NCI-H524 (cell line): ENCODE results near the gene MYO5C.

Experiments used
- DNase-seq, 2 experiments: peaks; one replicate each; lab custom pipeline; 2025; lab: John Stamatoyannopoulos, UW

The MYO5C gene

DNA sequence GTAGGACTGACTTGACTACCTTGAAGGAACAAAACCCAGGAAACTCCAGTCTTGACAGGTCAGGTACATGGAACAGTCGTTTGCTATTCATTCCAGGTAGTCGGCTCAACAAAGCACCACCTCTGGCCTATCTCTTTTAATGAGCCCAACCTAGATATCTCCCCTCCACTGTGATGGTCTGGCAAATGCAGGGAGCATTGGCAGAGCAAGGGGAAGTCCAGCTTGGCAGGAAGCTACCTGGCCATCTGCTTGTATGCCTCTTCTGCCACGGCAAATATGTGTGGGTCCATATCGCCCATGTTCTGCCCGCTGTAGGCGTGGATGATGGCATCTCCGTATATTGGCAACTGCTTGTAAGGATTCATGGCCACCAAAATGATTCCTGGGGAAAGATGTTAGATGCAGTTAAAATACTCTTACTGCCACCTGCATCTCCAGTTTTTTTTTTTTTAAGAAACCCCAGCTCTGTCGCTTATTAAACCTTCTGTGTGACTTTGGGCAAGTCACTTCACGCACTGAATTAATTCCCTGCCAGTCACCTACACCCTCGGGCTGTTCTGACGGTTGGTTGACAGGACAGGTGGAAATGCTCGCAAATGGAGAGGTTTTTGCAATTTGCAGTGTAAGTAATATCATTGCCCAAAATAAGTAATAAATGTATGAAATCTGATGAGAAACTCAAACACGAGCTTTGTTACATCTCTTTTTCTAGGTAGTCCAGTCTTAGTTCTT, 16.8 kb downstream of the MYO5C start:
- no peak for DNase-seq

- DNase-seq = no peak
Observed at GRCh38 chr15:52278135-52278534, 17.5 kb downstream of the MYO5C start.

GRCh38 chr15:52277575-52277974, 18.0 kb downstream of the MYO5C start:
- no peak for DNase-seq

GRCh38 chr15:52276256-52276770, 19.3 kb downstream of the MYO5C start:
- DNase-seq = no peak

DNA sequence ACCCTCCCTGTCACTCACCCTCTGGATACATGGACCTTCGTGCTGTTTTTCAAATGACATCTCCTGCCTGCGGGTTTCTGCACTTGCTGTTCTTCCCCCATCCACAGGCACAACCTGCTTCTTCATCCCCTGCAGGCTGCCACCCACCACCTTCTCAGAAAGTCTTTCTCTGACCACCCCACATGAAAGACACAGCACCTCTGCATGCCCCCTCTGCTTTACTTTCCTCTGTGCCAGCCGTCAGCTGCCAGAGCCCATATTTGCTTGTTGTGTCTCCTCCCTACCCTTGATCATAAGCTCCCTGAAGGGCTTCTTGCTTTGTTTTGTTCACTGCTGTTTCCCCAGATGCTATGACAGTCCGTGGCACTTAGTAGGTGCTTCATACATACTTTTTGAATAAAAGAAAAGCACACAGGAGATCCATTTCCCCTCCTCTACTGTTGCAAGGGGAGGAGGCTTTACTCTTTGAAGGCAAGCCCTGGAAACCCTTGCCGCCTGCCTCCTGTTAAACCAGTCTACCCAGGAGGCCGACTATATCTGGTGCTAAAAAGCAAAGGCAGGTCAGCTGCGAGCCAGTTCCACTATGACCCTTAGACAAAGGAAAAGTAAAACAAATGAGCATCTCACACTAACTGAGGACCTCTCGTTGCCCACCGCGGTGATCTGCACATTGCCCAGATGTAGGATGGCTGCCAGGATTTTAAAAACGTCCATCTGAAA, 31.9 kb downstream of the MYO5C start:
- DNase-seq = no peak

DNA sequence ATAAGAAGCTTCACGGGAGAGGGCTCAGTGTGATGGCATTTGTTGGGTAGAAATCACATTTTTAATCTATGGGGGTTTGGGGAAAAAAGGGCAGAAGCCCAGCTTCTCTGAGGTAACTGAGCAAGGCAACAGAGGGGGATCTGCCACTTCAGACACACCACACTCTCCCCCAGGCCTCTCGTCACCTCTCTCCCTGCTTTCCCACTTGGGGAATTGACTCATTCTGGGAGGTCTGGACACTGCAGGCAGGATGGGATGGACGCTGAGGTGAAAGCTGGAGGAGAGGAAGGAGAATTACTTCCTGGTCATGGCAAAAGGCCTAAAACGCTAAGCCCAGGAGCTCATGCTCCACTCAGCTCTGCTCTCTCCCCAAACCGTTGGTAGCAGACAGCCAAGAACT, 33.2 kb downstream of the MYO5C start:
- no peak for DNase-seq

DNA sequence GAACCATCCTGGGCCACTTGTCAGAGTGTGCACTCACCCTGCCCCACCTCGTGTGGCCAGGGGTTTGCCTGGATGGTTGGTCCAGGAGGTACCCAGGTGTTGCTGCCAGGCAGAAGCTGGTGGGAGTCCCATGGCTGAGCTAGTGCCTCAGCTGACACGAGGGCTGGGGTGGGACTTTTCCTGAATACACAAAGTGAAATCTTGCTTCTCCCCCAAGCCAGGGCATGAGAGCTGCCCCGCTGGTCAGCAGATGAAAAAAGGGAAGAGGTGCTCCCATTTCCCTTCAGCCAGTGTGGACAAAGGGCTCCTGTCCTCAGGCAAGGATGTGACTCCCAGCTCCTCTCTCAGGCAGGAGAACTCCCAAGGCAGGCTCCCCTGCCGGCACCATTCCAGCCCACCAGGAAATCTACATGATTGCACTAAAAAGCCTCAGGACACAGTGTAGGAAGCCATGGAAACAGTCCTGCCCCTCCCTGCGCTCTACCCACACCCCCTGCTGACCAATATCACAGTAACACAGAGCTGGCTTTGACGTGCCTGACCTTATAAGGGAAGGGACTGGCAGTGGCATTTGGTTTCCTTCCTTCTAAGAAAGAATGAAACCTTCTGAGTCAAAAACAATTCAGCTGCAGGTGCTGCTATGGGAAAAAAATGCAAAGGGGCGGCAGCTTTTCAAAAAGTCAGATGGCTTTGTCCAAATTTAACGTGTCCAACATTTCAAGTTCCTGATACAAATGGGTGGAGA, 33.9 kb downstream of the MYO5C start:
- DNase-seq = no peak

DNA sequence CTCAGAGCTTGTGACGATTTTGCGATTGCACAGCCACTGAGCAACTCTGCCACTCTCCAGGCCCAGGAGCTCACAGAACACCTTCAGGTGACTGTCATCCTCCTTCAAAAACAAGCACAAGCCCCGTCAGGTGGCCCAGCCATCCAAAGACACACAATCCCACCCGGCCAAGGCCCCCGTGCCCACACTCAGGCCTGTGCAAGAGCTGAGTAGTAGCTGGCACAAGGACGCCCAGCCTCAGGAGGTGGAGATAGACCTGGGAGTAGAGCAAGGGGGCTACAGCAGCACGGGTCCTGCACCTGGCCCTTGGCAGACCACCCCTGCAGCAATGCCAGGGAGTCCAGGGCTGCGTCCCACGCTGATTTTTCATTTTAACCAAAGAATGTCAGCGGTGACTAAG, 34.6 kb downstream of the MYO5C start:
- no peak for DNase-seq

DNA sequence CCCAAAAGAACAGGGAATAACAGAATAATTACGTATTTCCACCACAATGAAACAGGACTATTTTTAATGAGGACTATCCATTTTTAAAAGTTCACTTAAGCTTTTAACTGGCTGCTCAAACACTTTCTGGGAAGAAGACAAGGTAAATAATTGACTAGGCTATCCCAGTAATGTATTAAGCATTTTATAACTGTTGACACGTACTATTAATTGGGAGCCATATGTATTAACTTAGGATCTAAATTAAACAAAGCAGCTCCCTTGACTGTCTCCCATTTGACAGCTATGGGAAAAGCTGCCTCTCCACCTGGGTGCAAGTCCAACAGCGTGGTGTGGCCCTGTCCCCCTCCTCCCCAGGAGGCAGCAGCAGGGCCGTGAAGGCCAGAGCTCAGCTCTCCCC, 36.1 kb downstream of the MYO5C start:
- DNase-seq = no peak

- DNase-seq = peak in 1 of 2 experiments; percentile 9
Observed at GRCh38 chr15:52258461-52258860, 37.1 kb downstream of the MYO5C start.

DNA sequence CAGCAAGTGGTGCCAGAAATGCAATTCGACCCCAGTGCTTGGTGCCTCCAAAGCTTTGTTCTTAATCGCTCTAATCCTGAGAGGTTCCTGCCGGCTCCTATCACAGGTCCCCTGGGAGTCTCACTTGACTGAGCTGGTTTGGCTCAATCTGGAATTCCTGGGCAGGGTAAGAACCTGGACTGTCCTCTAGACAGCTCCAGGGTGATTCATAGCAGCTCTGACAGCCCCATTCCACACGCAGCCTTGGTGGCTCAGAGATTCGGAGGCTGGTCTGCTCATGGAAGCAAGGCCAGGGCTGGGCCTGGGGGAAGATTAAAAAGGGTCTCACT, 37.9 kb downstream of the MYO5C start:
- peak; percentile 97 to 98 for DNase-seq

GRCh38 chr15:52256930-52257733, 38.5 kb downstream of the MYO5C start:
- peak; percentile 57 to 58 for DNase-seq

- DNase-seq = peak; percentile 87 to 92
Observed at GRCh38 chr15:52256366-52256765, 39.2 kb downstream of the MYO5C start.

DNA sequence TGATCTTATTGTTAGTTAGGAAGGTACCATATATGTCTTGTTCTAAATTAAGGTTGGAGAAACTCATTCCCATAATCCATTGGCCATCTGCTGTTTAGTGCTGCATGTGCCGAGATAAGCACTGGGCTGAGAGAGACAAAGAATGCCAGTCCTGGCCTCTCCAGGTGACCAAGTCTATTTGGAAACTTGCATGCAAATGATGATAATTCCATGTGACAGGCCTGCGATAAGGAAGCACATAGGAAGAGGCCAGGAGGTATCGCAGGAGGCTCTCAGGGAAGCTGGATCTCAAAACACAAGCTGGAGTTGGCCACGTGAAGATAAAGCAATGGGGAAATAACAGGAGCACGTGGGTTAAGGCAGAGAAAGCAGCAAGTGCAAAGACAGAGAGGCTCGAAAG, 39.7 kb downstream of the MYO5C start:
- DNase-seq = peak; percentile 72 to 88

- DNase-seq = no peak
Observed at GRCh38 chr15:52255008-52255407, 40.6 kb downstream of the MYO5C start.

DNA sequence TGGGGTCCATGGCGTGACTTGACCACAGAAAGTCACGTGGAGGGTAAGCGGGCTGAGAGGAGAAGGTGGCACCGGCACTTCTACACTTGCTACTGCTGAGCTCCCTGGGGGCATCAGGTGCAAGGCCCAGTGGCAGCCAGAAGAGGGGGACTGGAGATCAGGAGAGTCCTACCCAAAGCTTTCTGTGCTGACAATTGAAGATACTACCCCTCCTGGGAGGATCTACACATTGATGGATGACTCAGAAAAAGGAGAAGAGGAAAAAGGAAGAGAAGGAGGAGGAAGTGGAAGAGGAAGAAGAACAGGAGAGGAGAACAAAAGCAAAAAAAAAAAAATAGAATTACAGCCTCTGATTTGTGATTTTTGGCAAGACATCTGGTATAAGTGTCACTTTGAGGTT, 41.2 kb downstream of the MYO5C start:
- DNase-seq = no peak

GRCh38 chr15:52252781-52253180, 42.8 kb downstream of the MYO5C start:
- DNase-seq = no peak

DNA sequence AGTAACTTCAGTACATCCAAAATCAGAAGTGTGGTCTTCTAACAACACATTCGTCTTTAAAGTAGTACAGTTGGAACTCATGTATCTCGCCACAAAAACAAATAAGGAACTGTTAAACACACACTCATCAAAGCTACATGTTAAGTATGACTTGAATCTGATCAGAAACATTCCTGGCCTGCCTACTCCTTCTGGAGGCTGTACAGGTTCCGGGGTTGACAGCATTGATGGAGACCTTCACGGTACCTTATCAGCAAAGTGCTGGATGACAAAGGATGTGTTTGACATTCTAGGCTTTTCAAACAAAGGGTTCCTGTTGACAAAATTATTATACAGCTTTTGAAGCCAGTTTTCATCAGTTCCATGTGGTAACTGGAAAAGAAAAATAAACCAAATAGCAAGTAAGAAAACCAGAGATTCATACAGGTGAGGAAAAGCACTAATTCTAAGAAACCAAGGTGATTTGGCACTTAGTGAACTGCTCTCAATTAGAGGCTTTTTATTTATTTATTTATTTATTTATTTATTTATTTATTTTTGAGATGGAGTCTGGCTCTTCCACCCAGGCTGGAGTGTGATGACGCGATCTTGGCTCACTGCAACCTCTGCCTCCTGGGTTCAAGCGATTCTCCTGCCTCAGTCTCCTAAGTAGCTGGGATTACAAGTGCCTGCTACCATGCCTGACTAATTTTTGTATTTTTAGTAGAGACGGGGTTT, 44.3 kb downstream of the MYO5C start:
- DNase-seq = no peak

GRCh38 chr15:52247461-52247860, 48.1 kb downstream of the MYO5C start:
- no peak for DNase-seq

DNA sequence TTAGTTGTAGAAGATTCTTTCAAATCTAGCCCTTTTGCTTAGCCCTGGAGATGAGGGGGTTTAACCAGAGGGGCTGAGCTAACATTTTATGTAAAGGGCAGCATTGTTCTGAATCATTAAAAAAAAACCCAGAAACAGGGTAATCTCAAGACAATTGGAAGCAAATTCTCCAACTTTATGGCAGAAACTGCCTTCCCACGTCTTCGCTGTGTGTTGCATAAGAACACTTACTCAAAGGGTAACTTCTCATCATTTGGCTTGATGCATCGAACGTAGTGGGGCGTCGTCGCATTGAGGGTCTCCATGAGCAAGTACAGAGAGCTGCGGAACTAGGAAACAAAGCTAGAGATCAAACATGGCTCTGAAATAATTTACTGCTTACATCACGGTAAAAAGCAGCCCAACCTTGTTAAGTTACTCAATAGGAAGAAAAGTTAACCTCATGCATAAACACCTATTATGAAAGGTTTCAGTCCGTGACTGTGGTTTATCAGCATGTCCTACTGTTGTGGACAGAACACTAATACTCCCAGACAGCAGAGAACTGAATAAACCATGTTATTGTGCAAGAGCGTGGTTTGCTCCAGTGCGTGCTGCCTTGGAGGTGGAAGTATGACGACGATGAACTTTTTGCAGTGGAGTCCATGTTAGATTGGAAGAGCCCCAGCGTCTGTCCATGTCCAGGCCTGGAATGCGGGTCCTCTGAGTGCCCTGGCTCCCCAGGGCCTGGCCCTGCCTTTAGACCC, 48.7 kb downstream of the MYO5C start:
- no peak for DNase-seq
